Measurements from ENCODE around the gene PHACTR3. TPM values are rescaled to one million over a fixed set of nuclear protein-coding genes. Genes with fewer than 3 reads are reported as not detected.
"Not testable (repeated sequence)": the region's sequence is repeated elsewhere in the genome, so short reads cannot be mapped to it uniquely, and the experiment has no call there.

The PHACTR3 gene
- total and polyA plus RNA-seq, 2 donors: 0.62 to 2.7 TPM

GRCh38 chr20:59861401-59861800, 257.1 kb downstream of the PHACTR3 start:
- H3K27ac ChIP-seq (ENCODE audit: low read depth): no peak overlapping the region
- H3K4me1 ChIP-seq (ENCODE audit: insufficient read depth): no peaks in the 10 kb centered on the region
- whole genome bisulfite sequencing: 65% methylated on average over 4 of the region's 4 CpGs
- no peak for DNase-seq (ENCODE audit: extremely low spot score)
- H3K36me3 ChIP-seq (ENCODE audit: insufficient read depth): no peaks in the 10 kb centered on the region
- H3K4me3 ChIP-seq (ENCODE audit: low read depth, low read length): no peak overlapping the region

GRCh38 chr20:59863058-59863457, 258.7 kb downstream of the PHACTR3 start:
- 83% methylated on average over 3 of the region's 3 CpGs for whole genome bisulfite sequencing
- no peaks in the 10 kb centered on the region for H3K36me3 ChIP-seq (ENCODE audit: insufficient read depth)
- H3K4me1 ChIP-seq (ENCODE audit: insufficient read depth): no peaks in the 10 kb centered on the region
- no peak overlapping the region for H3K27ac ChIP-seq (ENCODE audit: low read depth)
- no peak overlapping the region for H3K4me3 ChIP-seq (ENCODE audit: low read depth, low read length)
- no peak for DNase-seq (ENCODE audit: extremely low spot score)

DNA sequence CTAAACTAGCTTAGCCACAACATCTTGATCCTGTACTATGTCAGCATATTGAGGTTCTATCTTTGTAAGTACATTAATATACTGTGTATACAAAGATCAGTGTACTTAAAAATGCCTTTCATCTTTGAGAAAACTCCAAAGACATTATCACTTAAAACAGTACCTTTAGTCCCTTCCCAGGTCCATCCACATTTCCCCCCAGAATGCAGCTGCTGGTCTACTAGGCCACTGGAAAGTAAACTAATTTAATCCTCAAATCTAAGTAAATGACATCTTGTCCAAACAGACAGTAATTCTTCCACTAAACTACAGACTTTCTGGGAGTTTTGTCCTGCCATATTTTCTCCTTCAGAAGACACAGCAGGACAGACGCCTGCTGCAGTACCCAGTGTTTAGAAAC, 260.4 kb downstream of the PHACTR3 start:
- 68% methylated on average over 1 of the region's 1 CpG for WGBS
- H3K27ac ChIP-seq (ENCODE audit: low read depth): no peak overlapping the region
- no peak overlapping the region for H3K4me3 ChIP-seq (ENCODE audit: low read depth, low read length)
- no peak for DNase-seq (ENCODE audit: extremely low spot score)
- no peaks in the 10 kb centered on the region for H3K36me3 ChIP-seq (ENCODE audit: insufficient read depth)
- H3K4me1 ChIP-seq (ENCODE audit: insufficient read depth): no peaks in the 10 kb centered on the region

DNA sequence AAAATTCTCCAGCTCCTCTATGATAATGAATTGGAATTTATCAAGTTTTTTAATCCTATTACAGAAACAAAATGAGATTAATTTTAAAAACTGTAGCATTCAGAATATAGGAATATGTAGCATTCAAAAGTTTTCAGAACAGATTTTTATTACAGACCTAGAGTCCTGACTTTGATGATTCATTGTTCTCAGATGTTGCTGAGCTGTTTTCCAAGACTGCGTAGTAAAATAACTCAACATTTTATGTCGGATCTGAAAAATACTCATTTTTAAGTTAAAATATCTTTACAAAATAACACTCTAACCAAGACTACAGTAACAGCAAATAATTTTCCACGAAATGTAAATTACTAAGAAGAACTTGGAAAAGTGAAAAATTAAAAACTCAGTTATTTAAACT, 262.0 kb downstream of the PHACTR3 start:
- no peak for DNase-seq (ENCODE audit: extremely low spot score)
- H3K36me3 ChIP-seq (ENCODE audit: insufficient read depth): no peaks in the 10 kb centered on the region
- no peak overlapping the region for H3K27ac ChIP-seq (ENCODE audit: low read depth)
- 70% methylated on average over 3 of the region's 3 CpGs for WGBS
- H3K4me3 ChIP-seq (ENCODE audit: low read depth, low read length): no peak overlapping the region
- H3K4me1 ChIP-seq (ENCODE audit: insufficient read depth): no peaks in the 10 kb centered on the region

DNA sequence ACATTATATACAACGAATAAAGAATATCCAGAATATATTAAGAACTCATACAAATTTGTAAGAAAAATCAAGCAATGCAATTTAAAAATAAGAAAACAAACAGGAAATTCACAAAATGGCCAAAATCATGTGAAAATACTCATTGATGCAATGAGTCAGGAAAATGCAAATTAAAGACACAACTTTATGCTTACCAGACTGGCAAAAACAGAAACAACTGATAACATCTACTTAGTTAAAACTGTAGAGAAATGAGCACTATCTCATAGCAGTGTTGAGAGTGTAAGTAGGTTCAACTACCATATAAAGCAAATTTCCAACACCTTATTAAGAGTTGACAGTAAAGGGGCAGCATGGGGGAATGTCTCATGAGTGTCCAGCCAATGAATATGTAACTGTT, 266.8 kb downstream of the PHACTR3 start:
- Histone ChIP-seq H3K36me3 (ENCODE audit: insufficient read depth) (no peaks in the 10 kb centered on the region), H3K27ac (ENCODE audit: low read depth) (no peak overlapping the region), H3K4me3 (ENCODE audit: low read depth, low read length) (no peak overlapping the region), H3K4me1 (ENCODE audit: insufficient read depth) (no peaks in the 10 kb centered on the region)
- DNase-seq (ENCODE audit: extremely low spot score): no peak
- WGBS: 63% methylated on average over 1 of the region's 1 CpG

DNA sequence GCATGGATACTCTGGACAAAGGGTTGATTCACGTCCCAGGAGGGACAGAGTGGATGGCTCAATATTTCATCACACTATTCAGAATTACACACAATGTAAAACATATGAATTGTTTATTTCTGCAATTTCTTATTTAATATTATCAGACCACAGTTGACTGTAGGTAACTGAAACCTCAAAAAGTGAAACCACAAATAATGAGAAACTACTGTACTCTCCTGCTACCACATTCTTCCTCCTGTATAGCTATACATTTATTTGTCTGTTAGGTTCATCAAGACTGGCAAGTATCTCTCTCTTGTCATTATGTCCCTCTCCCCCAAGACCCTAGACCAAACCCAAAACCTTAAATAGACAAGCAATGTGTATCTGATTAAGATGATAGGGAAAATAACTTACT, 269.1 kb downstream of the PHACTR3 start:
- WGBS: 88% methylated on average over 1 of the region's 1 CpG
- H3K4me1 ChIP-seq (ENCODE audit: insufficient read depth): no peaks in the 10 kb centered on the region
- H3K27ac ChIP-seq (ENCODE audit: low read depth): no peak overlapping the region
- no peak for DNase-seq (ENCODE audit: extremely low spot score)
- H3K4me3 ChIP-seq (ENCODE audit: low read depth, low read length): no peak overlapping the region
- H3K36me3 ChIP-seq (ENCODE audit: insufficient read depth): no peaks in the 10 kb centered on the region

DNA sequence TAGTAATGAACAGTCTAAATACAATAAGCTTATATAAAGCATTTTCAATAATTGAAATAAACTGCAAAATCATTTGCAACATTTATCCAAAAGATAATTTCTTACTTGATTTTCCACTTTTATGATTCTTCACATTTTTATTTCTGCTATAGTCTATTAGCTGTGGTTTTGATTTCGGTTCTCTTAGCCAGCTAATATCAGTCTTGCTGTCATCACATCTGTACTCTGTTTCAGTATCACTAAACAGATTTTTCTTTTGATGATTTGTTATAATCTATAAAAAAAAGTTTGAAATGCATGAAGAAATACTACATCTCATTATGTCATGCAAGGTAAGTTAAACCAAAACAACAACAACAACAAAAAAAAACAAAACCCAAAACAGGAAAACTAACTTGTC, 275.9 kb downstream of the PHACTR3 start:
- Histone ChIP-seq H3K36me3 (ENCODE audit: insufficient read depth) (no peaks in the 10 kb centered on the region), H3K4me1 (ENCODE audit: insufficient read depth) (no peaks in the 10 kb centered on the region), H3K4me3 (ENCODE audit: low read depth, low read length) (no peak overlapping the region), H3K27ac (ENCODE audit: low read depth) (no peak overlapping the region)
- DNase-seq (ENCODE audit: extremely low spot score): no peak
- WGBS: 80% methylated on average over 1 of the region's 1 CpG

- 85% methylated on average over 3 of the region's 3 CpGs for WGBS
- H3K36me3 ChIP-seq (ENCODE audit: insufficient read depth): no peaks in the 10 kb centered on the region
- no peak overlapping the region for H3K27ac ChIP-seq (ENCODE audit: low read depth)
- no peaks in the 10 kb centered on the region for H3K4me1 ChIP-seq (ENCODE audit: insufficient read depth)
- H3K4me3 ChIP-seq (ENCODE audit: low read depth, low read length): no peak overlapping the region
- DNase-seq (ENCODE audit: extremely low spot score): no peak
Observed at GRCh38 chr20:59884494-59884893, 280.2 kb downstream of the PHACTR3 start.

DNA sequence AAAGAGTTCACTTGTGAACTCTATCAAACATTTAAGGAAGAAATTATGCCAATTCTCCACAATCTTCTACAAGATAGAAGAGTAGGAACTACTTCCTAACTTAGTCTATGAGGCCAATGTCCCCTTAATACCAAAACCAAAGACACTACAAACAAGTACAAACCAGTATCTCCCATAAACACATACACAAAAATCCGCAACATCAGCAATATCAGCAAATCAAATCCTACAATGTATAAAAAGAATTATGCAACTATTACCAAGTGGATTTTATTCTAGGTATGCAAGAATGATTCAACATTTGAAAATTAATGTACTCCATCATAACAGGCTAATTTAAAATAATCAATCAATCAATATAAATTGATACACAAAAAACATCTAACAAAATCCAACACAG, 283.7 kb downstream of the PHACTR3 start:
- Histone ChIP-seq H3K4me3 (ENCODE audit: low read depth, low read length) (no peak overlapping the region), H3K36me3 (ENCODE audit: insufficient read depth) (no peaks in the 10 kb centered on the region), H3K4me1 (ENCODE audit: insufficient read depth) (no peaks in the 10 kb centered on the region), H3K27ac (ENCODE audit: low read depth) (no peak overlapping the region)
- WGBS: 95% methylated on average over 1 of the region's 1 CpG
- no peak for DNase-seq (ENCODE audit: extremely low spot score)

GRCh38 chr20:59890035-59890434, 285.7 kb downstream of the PHACTR3 start:
- not testable (repeated sequence) for H3K4me3 ChIP-seq (ENCODE audit: low read depth, low read length); H3K27ac ChIP-seq (ENCODE audit: low read depth); H3K36me3 ChIP-seq (ENCODE audit: insufficient read depth); DNase-seq (ENCODE audit: extremely low spot score); H3K4me1 ChIP-seq (ENCODE audit: insufficient read depth)
- 82% methylated on average over 2 of the region's 2 CpGs for WGBS

GRCh38 chr20:59891581-59891980, 287.2 kb downstream of the PHACTR3 start:
- WGBS: 85% methylated on average over 1 of the region's 1 CpG
- Histone ChIP-seq H3K4me1 (ENCODE audit: insufficient read depth) (no peaks in the 10 kb centered on the region), H3K4me3 (ENCODE audit: low read depth, low read length) (no peak overlapping the region), H3K27ac (ENCODE audit: low read depth) (no peak overlapping the region), H3K36me3 (ENCODE audit: insufficient read depth) (no peaks in the 10 kb centered on the region)
- DNase-seq (ENCODE audit: extremely low spot score): no peak

DNA sequence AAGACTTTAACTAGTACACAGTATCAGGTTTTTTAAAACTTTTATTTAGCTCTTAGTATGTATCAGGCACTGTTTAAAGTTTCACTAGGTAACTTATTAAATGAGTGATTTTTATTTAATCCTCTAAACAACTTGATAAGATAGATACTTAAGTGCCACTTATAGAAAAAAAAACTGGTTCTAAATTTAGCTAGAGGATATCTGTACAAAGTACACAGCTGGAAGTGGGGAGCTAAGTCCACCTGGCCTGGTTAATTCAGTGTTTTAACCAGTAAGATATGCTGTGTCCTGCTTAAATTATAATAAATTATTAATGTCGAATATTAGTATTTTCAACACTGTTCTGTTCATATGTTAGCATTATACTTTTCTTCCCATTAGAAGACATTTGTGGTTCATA, 291.6 kb downstream of the PHACTR3 start:
- Histone ChIP-seq H3K4me3 (ENCODE audit: low read depth, low read length) (no peak overlapping the region), H3K36me3 (ENCODE audit: insufficient read depth) (no peaks in the 10 kb centered on the region), H3K27ac (ENCODE audit: low read depth) (no peak overlapping the region), H3K4me1 (ENCODE audit: insufficient read depth) (no peaks in the 10 kb centered on the region)
- DNase-seq (ENCODE audit: extremely low spot score): no peak
- WGBS: 91% methylated on average over 1 of the region's 1 CpG

Small RNA genes lying within 50 kb of the gene (small RNA-seq; reads per million reads assigned to genes)
- gene RNU7-141P: not detected
